Memory B cell (primary cell): Measurements from ENCODE around the gene ACTMAP.
A peak's percentile ranks its signal among the peaks of the same experiment; 100 is the strongest.

ENCODE experiments used
- ATAC-seq: fragments of 150-1000 bp; cut with Tn5 transposase; 2 replicates; pipeline ENCODE4 v1.10.0; 2021; ENCODE audit warnings: low read depth, mild to moderate bottlenecking, moderate library complexity
- DNase-seq, 2 donors: peaks; one replicate each; pipeline ENCODE4 v3.0.0; 2022; ENCODE audit warnings: low spot score in 2 of 2
- H3K27ac Mint-ChIP-seq: one replicate; pipeline ENCODE4 v1.8.0; 2022; ENCODE audit warnings: mild to moderate bottlenecking, moderate library complexity, mixed read lengths
- H3K27me3 Mint-ChIP-seq: one replicate; pipeline ENCODE4 v1.8.0; 2022; ENCODE audit warnings: mixed read lengths
- H3K36me3 Mint-ChIP-seq: one replicate; pipeline ENCODE4 v1.8.0; 2022; ENCODE audit warnings: mild to moderate bottlenecking, mixed read lengths
- H3K4me1 Mint-ChIP-seq: one replicate; pipeline ENCODE4 v1.8.0; 2022; ENCODE audit warnings: mixed read lengths
- H3K4me3 Mint-ChIP-seq: one replicate; pipeline ENCODE4 v1.8.0; 2022; ENCODE audit warnings: mild to moderate bottlenecking, moderate library complexity, mixed read lengths
- H3K9me3 Mint-ChIP-seq: one replicate; pipeline ENCODE4 v1.8.0; 2022; ENCODE audit warnings: mixed read lengths

ACTMAP gene

GRCh38 chr19:40693896-40694295 is 56.4 kb downstream of the ACTMAP start:
- Mint-ChIP-seq H3K4me3 (no peak overlapping the region), H3K27me3 (no peaks in the 10 kb centered on the region), H3K4me1 (peaks cover 3% of the 10 kb centered on the region), H3K27ac (peak overlapping the region; percentile 6), H3K9me3 (no peaks in the 10 kb centered on the region), H3K36me3 (peaks cover 4% of the 10 kb centered on the region)
- no peak for ATAC-seq
- DNase-seq, result no peak

- ATAC-seq, result no peak
Observed at GRCh38 chr19:40693150-40693788, 57.0 kb downstream of the ACTMAP start.

GRCh38 chr19:40692212-40692551 is 58.1 kb downstream of the ACTMAP start:
- Mint-ChIP-seq H3K27ac (no peak overlapping the region), H3K36me3 (peaks cover 4% of the 10 kb centered on the region), H3K4me1 (peaks cover 3% of the 10 kb centered on the region), H3K9me3 (no peaks in the 10 kb centered on the region), H3K4me3 (no peak overlapping the region), H3K27me3 (no peaks in the 10 kb centered on the region)
- ATAC-seq (no peak), DNase-seq (no peak)

More at GRCh38 chr19:40693150-40693788, 57.0 kb downstream of the ACTMAP start:
- Mint-ChIP-seq H3K9me3 (no peaks in the 10 kb centered on the region), H3K4me1 (peaks cover 3% of the 10 kb centered on the region), H3K36me3 (peaks cover 4% of the 10 kb centered on the region), H3K27me3 (no peaks in the 10 kb centered on the region), H3K4me3 (no peak overlapping the region), H3K27ac (no peak overlapping the region)
- no peak for DNase-seq

- Mint-ChIP-seq H3K27me3 (no peaks in the 10 kb centered on the region), H3K4me1 (peaks cover 3% of the 10 kb centered on the region), H3K9me3 (no peaks in the 10 kb centered on the region), H3K4me3 (no peak overlapping the region), H3K27ac (no peak overlapping the region), H3K36me3 (peaks cover 2% of the 10 kb centered on the region)
- ATAC-seq (no peak), DNase-seq (no peak)
Observed at GRCh38 chr19:40691421-40692211, 58.7 kb downstream of the ACTMAP start.
